RWPE2 (cell line): ENCODE measurements around the gene RGS1.

Source experiments
- ATAC-seq: fragments of 200-7000 bp; cut with Tn5 transposase; 3 replicates; pipeline ENCODE4 v1.9.1; 2021; ENCODE audit warnings: low read depth
- DNase-seq: peaks from one replicate; pipeline ENCODE4 v3.0.0-alpha.2; 2020; ENCODE audit warnings: low spot score
- H3K27ac ChIP-seq: fragments of 450-650 bp; 2 replicates; pipeline ENCODE4 v1.5.1; 2017; ENCODE audit warnings: mild to moderate bottlenecking; ENCODE audit not compliant: poor library complexity, severe bottlenecking
- H3K27me3 ChIP-seq: fragments of 250-450 bp; sonication (Bioruptor Pico); 2 replicates; pipeline ENCODE4 v1.5.1; 2021; ENCODE audit warnings: mild to moderate bottlenecking, moderate library complexity; ENCODE audit not compliant: insufficient read depth, poor library complexity, severe bottlenecking
- H3K36me3 ChIP-seq: fragments of 250-450 bp; sonication (Bioruptor Pico); 2 replicates; pipeline ENCODE4 v1.5.1; 2020; ENCODE audit warnings: low read depth, mild to moderate bottlenecking, moderate library complexity
- H3K4me1 ChIP-seq: fragments of 250-450 bp; sonication (Bioruptor Pico); 2 replicates; pipeline ENCODE4 v1.5.1; 2021; ENCODE audit warnings: mild to moderate bottlenecking, moderate library complexity; ENCODE audit not compliant: insufficient read depth, poor library complexity, severe bottlenecking
- H3K4me3 ChIP-seq: fragments of 250-450 bp; sonication (Bioruptor Pico); 2 replicates; pipeline ENCODE4 v1.5.1; 2021; ENCODE audit warnings: mild to moderate bottlenecking, moderate library complexity; ENCODE audit not compliant: severe bottlenecking
- H3K9me3 ChIP-seq: fragments of 250-450 bp; sonication (Bioruptor Pico); 2 replicates; pipeline ENCODE4 v1.5.1; 2021; ENCODE audit warnings: mild to moderate bottlenecking, moderate library complexity; ENCODE audit not compliant: severe bottlenecking
- CTCF ChIP-seq: fragments of 450-650 bp; IDR thresholded peaks from one replicate; pipeline ENCODE4 v1.5.1; 2017; ENCODE audit warnings: mild to moderate bottlenecking, moderate library complexity; ENCODE audit not compliant: poor library complexity, severe bottlenecking

Gene RGS1

GRCh38 chr1:192575499-192576189, at the start of gene RGS1:
Gene RGS1, plus strand, starts transcription at chr1:192575773. Its CDS starts 20 bp downstream, at chr1:192575793.
- Histone ChIP-seq H3K36me3 (no peaks in the 10 kb centered on the region), H3K9me3 (no peaks in the 10 kb centered on the region), H3K4me3 (no peak within 1 kb of the TSS), H3K27ac (no peak within 1 kb of the TSS), H3K27me3 (no peaks in the 10 kb centered on the region), H3K4me1 (no peaks in the 10 kb centered on the region)
- DNase-seq, result no peak
- no peak for ATAC-seq
- no peak for TF ChIP-seq CTCF

- Histone ChIP-seq H3K27me3 (no peaks in the 10 kb centered on the region), H3K9me3 (no peaks in the 10 kb centered on the region)
Measured at GRCh38 chr1:192527111-192527795, 48.3 kb upstream of the RGS1 start.

GRCh38 chr1:192527950-192528349, 47.6 kb upstream of the RGS1 start:
- Histone ChIP-seq H3K4me1 (peaks cover 8% of the 10 kb centered on the region), H3K36me3 (no peaks in the 10 kb centered on the region), H3K27ac (no peak overlapping the region), H3K9me3 (no peaks in the 10 kb centered on the region), H3K4me3 (no peak overlapping the region), H3K27me3 (no peaks in the 10 kb centered on the region)
- no peak for DNase-seq
- ATAC-seq, result no peak
- no peak for TF ChIP-seq CTCF

More at GRCh38 chr1:192527111-192527795, 48.3 kb upstream of the RGS1 start:
- no peak overlapping the region for H3K27ac ChIP-seq
- H3K36me3 ChIP-seq, result no peaks in the 10 kb centered on the region
- ATAC-seq (no peak), DNase-seq (no peak)
- no peak overlapping the region for H3K4me3 ChIP-seq
- H3K4me1 ChIP-seq, result peaks cover 8% of the 10 kb centered on the region
- TF ChIP-seq CTCF, result no peak

- no peak for TF ChIP-seq CTCF
- Histone ChIP-seq H3K4me3 (no peak overlapping the region), H3K36me3 (no peaks in the 10 kb centered on the region), H3K9me3 (no peaks in the 10 kb centered on the region), H3K27me3 (no peaks in the 10 kb centered on the region), H3K27ac (no peak overlapping the region), H3K4me1 (peaks cover 8% of the 10 kb centered on the region)
- ATAC-seq (no peak), DNase-seq (no peak)
Measured at GRCh38 chr1:192529031-192529755, 46.4 kb upstream of the RGS1 start.
